HFFc6 (cell line): ENCODE data around the gene DHRS12. TPM values are rescaled to one million over a fixed set of nuclear protein-coding genes. Genes with fewer than 3 reads are reported as not detected.

Experiments used
- DNase-seq: peaks from one replicate; pipeline ENCODE4 v3.0.0-alpha.2; 2018
- H3K27ac Mint-ChIP-seq: 2 replicates; pipeline ENCODE4 v1.8.0; 2020; ENCODE audit warnings: mild to moderate bottlenecking, mixed read lengths
- H3K27me3 Mint-ChIP-seq: 2 replicates; pipeline ENCODE4 v1.8.0; 2021; ENCODE audit warnings: mild to moderate bottlenecking, moderate library complexity, mixed read lengths; ENCODE audit not compliant: insufficient read depth
- H3K36me3 Mint-ChIP-seq: 2 replicates; pipeline ENCODE4 v1.8.0; 2021; ENCODE audit warnings: low read depth, mixed read lengths
- H3K4me1 Mint-ChIP-seq: 2 replicates; pipeline ENCODE4 v1.8.0; 2020; ENCODE audit warnings: low read depth, mixed read lengths
- H3K4me3 Mint-ChIP-seq: 2 replicates; pipeline ENCODE4 v1.8.0; 2020; ENCODE audit warnings: mild to moderate bottlenecking, moderate library complexity, mixed read lengths
- H3K9me3 Mint-ChIP-seq: 2 replicates; pipeline ENCODE4 v1.8.0; 2020; ENCODE audit warnings: mild to moderate bottlenecking, mixed read lengths
- total RNA-seq, 6 experiments: library from RNA; stranded (reverse); fragmentation: NEBNext Ultra II Directional; extraction: Animal tissue kit (Norgen Biotek cat#: 25700); gene quantifications; 2 replicates in 1 of 6; 3 replicates in 5 of 6; pipeline ENCODE4 v1.2.3, GENCODE V29; 2021
- TF ChIP-seq, protein P1 (sequence below): fragments of 200-600 bp; sonication (generic); IDR thresholded peaks from 2 replicates; pipeline ENCODE4 v1.5.0; 2021; ENCODE audit warnings: antibody characterized with exemption, mild to moderate bottlenecking

Gene DHRS12
- total RNA-seq, 6 experiments from 2014 or later = 1.9 to 2.7 (median 2.4) TPM

- H3K4me3 Mint-ChIP-seq = no peak overlapping the region
- no peaks in the 10 kb centered on the region for H3K36me3 Mint-ChIP-seq
- peaks cover 34% of the 10 kb centered on the region for H3K27me3 Mint-ChIP-seq
Observed at GRCh38 chr13:51839711-51840540, 36.0 kb upstream of the DHRS12 start.

DNA sequence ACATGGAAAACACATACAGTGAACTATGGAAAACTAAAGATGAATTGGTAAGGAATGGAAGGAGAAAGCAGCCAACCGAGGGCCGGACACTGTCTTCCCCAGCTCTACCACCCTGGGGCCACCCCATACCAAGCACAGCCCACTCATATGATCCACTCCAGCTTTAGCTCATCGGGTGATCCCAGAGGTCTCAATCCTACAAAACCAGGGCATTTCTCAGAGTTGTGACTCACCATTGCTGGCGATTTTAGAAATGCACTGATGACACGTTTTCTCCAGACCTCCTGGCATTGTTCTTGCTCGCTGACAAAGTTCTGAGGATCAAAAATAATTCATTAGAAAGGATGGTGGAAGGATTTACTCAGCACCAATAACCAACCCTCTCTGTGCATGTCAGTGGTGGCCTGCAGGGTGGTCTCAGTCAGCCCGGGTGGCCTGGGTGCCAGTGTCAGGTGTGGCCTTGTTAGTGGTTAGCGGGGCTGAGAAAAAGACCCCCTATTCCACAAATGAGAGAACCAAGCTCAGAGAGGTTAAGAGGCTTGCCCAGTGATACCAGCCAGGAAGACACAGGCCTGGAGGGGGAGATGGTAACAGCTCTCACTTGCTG, 34.4 kb upstream of the DHRS12 start:
- H3K27me3 Mint-ChIP-seq = peaks cover 30% of the 10 kb centered on the region
- no peaks in the 10 kb centered on the region for H3K36me3 Mint-ChIP-seq
- H3K4me1 Mint-ChIP-seq = peaks cover 8% of the 10 kb centered on the region; the same call in 1 of the 2 replicates
- no peaks in the 10 kb centered on the region for H3K9me3 Mint-ChIP-seq
- H3K4me3 Mint-ChIP-seq = no peak overlapping the region
- TF ChIP-seq, protein P1, sequence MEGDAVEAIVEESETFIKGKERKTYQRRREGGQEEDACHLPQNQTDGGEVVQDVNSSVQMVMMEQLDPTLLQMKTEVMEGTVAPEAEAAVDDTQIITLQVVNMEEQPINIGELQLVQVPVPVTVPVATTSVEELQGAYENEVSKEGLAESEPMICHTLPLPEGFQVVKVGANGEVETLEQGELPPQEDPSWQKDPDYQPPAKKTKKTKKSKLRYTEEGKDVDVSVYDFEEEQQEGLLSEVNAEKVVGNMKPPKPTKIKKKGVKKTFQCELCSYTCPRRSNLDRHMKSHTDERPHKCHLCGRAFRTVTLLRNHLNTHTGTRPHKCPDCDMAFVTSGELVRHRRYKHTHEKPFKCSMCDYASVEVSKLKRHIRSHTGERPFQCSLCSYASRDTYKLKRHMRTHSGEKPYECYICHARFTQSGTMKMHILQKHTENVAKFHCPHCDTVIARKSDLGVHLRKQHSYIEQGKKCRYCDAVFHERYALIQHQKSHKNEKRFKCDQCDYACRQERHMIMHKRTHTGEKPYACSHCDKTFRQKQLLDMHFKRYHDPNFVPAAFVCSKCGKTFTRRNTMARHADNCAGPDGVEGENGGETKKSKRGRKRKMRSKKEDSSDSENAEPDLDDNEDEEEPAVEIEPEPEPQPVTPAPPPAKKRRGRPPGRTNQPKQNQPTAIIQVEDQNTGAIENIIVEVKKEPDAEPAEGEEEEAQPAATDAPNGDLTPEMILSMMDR = no peak
- DNase-seq = peak; percentile 47
- H3K27ac Mint-ChIP-seq = no peak overlapping the region

More at GRCh38 chr13:51839711-51840540, 36.0 kb upstream of the DHRS12 start:
- TF ChIP-seq, protein P1 = no peak
- Mint-ChIP-seq H3K4me1 (peaks cover 16% of the 10 kb centered on the region), H3K27ac (no peak overlapping the region), H3K9me3 (no peaks in the 10 kb centered on the region)
- no peak for DNase-seq

DNA sequence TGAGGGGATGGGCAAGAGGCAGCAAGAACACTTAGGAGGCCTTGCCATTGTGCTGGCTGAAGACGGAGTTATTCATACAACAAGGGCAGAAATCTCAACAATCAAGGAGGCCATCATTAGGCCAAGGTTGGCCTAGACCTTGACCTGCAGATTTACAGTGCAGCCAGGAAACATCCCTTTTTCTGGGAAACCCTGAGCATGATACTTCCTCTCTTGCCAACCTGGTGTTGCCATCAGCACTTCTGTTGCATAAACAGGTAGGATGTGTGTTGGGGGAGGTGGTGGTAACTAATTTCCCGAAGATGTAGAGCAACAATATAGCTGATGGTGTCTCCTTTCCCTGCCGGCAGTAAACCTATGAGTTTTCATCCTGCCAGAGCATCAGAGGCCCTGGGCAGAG, 33.1 kb upstream of the DHRS12 start:
- Mint-ChIP-seq H3K4me3 (no peak overlapping the region), H3K27me3 (peaks cover 41% of the 10 kb centered on the region), H3K4me1 (peaks cover 8% of the 10 kb centered on the region), H3K9me3 (no peaks in the 10 kb centered on the region), H3K36me3 (no peaks in the 10 kb centered on the region), H3K27ac (no peak overlapping the region)
- DNase-seq = no peak
- TF ChIP-seq, protein P1 = no peak

DNA sequence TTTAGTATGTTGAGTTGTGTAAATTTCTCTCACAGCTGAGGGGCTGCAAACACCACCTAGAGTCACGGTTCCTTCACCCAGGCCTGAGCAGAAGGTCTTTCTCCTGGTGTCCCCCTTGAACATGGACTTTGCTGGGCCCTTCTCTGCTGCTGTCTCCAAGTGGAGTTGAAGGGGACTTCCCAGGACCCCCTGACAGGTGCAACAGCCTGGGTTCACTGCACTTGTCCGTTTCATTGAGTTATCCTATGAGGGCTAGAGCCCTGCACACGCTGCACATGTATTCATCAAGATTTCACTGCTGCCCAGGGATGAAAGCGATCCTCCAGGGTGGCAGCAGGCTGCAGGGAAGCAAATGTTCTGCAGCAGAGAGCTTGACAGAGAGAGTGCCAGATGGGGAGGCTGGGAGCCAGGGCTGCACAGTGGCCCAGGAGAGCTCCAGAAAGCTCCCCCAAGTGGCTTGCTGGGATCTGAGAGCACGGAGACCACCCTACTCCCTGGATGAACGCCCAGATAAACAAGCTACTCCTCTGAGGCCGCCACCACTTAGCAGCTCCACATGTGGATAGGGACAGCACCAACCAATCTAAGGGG, 30.7 kb upstream of the DHRS12 start:
- H3K27me3 Mint-ChIP-seq = peaks cover 36% of the 10 kb centered on the region
- H3K4me3 Mint-ChIP-seq = no peak overlapping the region
- no peaks in the 10 kb centered on the region for H3K36me3 Mint-ChIP-seq
- peaks cover 8% of the 10 kb centered on the region for H3K4me1 Mint-ChIP-seq
- H3K9me3 Mint-ChIP-seq = no peaks in the 10 kb centered on the region
- H3K27ac Mint-ChIP-seq = no peak overlapping the region
- no peak for DNase-seq
- TF ChIP-seq, protein P1 = no peak

- H3K4me3 Mint-ChIP-seq = no peak overlapping the region
- no peak overlapping the region for H3K27ac Mint-ChIP-seq
- H3K36me3 Mint-ChIP-seq = no peaks in the 10 kb centered on the region
- DNase-seq = no peak
- H3K27me3 Mint-ChIP-seq = peaks cover 30% of the 10 kb centered on the region
- TF ChIP-seq, protein P1 = no peak
- H3K9me3 Mint-ChIP-seq = no peaks in the 10 kb centered on the region
- H3K4me1 Mint-ChIP-seq = peaks cover 8% of the 10 kb centered on the region
Observed at GRCh38 chr13:51833980-51834379, 30.0 kb upstream of the DHRS12 start.
